CD4-positive, alpha-beta T cell treated with Interleukin-4 for 1 hour (primary cell): ENCODE measurements around the gene CPNE7.
A peak's percentile ranks its signal among the peaks of the same experiment; 100 is the strongest.
"Not testable (repeated sequence)": the region's sequence is repeated elsewhere in the genome, so short reads cannot be mapped to it uniquely, and the experiment has no call there.

Experiments used
- DNase-seq, 2 donors: peaks; one replicate each; pipeline ENCODE4 v3.0.0-alpha.2; 2020 to 2022

Gene CPNE7

DNA sequence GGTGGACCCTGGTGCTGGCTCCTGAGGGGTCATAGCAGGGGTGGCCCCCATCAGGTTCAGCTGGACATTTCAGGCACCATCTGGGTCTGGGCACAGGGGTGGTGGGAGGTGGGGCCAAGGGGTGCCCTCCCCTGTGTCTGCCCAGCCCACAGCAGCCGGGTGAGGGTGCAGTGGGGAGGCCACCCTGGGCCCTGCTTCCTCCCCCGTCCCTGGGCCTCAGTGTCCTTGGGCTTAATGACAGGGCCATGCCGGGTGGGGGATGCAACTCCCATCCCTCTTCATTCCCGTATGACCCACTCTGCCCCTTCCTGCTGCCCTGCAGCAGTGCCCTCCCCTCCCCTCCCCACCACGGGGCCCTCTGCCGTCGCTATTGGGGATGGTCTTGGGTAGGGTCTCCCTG, 10.7 kb downstream of the CPNE7 start:
- no peak for DNase-seq

DNA sequence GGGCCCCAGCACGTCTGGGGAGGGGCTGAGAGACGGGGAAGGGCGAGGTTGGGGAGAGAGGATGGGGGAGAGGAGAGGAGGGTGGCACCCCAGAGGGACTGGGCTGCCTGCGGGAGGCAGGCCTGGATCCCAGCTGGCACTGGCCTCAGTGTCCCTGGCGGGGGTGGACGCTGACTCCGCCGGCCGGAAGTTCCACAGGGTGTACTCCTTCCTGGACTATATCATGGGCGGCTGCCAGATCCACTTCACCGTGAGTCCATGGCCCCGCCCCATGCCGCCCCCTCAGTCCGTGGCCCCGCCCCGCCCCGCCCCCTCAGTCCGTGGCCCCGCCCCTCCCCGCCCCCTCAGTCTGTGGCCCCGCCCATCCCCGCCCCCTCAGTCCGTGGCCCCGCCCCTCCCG, 11.3 kb downstream of the CPNE7 start:
- no peak for DNase-seq

DNA sequence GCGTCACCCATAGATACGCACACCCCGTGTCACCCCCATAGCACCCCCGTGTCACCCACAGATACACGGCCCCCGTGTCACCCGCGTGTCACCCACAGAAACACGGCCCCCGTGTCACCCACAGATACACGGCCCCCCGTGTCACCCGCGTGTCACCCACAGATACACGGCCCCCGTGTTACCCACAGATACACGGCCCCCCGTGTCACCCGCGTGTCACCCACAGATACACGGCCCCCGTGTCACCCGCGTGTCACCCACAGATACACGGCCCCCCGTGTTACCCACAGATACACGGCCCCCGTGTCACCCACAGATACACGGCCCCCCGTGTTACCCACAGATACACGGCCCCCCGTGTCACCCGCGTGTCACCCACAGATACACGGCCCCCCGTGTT, 12.1 kb downstream of the CPNE7 start:
- DNase-seq = not testable (repeated sequence)

DNA sequence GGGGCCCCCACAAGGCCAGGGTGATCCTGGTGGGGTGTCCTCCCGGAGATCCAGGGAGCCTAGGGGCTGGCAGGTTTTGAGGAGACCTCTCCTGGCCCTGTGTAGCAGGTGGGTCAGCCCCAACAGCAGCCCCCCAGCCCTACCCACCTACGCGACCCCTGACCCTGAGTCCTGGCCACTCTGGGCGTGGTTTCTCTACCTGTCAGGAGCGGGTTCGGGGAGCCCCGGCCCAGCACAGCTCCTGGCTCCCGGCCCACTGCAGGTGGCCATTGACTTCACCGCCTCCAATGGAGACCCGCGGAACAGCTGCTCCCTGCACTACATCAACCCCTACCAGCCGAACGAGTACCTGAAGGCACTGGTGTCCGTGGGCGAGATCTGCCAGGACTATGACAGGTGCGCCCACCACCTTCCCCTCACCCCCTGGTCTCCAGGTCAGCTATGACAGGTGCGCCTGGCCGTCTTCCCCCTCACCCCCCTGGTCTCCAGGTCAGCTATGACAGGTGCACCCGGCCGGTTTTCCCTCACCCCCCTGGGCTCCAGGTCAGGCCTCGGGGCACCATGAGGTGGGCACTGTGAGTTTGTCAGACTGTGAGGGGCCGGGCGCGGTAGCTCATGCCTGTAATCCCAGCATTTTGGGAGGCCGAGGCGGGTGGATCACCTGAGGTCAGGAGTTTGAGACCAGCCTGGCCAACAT, 13.0 kb downstream of the CPNE7 start:
- DNase-seq = no peak

DNA sequence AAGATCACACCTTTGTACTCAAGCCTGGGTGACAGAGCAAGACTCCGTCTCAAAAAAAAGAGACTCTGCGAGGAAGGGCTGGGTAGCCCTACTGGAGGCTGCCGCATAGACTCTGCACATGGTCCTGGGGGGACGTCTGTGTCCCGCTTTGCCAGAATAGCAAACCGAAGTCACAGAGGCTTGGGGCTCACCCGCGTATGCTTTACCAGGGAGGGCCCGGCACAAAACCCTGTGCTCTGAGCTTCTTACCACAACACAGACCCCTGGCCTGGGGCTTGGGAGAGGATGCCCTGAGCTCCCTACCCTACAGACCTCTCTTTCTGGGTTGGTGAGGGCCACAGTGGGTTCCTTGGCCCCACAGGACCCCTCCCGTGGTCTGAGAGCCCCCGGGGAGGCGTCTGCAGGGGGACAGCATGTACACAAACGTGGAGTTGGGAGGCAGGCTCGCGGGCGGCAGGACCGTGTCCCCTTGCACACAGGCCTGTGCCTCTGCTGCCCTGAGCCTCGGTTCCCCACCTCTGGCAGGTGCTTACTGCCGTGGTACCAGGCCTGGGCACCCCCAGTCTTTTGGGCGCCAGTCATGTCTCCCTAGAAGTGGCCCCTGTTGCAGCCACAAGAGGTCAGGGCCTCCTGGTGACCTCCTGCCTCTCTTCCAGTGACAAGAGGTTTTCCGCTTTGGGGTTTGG, 13.8 kb downstream of the CPNE7 start:
- DNase-seq = no peak

DNA sequence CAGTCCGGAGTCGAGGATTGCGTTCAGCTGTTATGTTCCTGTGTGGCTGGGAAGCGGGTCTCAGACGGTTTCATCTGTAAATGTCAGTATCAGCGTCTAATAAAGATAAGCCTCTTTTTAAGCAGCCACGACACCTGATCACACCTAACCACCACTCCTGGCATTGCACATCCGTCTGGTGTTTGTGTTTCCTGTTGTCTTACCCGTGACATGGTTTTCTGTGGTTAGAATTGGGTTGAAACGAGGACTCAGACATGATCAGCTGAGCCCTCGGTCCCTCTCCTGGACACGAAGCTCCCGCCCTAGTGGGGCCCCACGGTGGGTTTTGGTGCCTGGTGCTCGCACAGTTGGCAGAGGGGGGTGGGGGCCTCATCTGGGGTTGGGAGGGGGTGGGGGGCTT, 18.3 kb downstream of the CPNE7 start:
- peak; percentile 67 to 77 for DNase-seq

DNA sequence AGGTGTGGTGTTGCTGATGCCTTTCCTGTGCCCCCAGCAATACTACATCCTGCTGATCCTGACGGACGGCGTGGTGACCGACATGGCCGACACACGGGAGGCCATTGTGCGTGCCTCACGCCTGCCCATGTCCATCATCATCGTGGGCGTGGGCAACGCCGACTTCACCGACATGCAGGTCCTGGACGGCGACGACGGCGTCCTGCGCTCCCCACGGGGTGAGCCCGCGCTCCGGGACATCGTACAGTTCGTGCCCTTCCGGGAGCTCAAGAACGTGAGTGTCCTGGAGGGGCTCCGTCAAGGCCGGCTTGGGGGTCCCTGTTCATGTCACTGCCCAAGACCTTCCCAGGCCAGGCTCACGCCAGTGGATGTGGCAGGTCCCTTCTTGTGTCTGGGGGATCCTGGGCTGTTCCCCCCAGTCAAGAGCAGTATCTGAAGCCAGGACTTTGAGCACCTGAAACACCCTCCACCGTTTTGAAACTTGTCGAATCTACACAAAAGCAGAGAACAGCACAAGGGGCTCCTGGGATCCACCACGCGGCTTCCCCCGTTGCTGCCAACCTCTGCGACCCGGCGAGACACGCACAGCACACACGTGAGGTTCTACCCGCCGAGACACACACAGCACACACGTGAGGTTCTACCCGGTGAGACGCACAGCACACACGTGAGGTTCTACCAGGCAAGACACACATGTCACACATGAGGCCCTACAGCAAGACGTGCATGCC, 19.9 kb downstream of the CPNE7 start:
- DNase-seq = no peak

DNA sequence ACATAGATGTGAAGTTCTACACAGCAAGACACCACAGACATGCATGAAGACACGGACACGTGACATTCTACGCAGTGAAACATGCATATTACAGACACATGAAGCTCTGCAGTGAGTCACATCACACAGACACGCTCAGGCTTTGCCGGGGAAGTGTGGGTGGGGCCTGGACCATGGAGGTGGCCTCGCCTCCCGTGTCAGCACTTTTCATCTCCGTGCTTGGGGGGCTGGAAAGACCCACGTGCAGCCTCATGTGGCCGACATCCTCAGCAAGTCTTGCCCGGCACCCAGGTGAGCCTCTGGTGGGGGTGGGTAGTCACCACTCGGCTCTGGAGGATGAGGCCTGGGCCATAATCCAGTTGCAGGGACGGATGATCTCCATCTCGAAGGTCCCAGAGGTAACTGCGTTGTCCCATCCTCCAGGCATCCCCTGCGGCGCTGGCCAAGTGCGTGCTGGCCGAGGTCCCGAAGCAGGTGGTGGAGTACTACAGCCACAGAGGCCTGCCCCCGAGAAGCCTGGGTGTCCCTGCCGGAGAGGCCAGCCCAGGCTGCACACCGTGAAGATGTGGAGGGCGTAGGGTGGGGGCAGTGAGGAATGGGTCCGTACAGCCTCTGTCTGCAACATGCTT, 20.6 kb downstream of the CPNE7 start:
- no peak for DNase-seq

DNA sequence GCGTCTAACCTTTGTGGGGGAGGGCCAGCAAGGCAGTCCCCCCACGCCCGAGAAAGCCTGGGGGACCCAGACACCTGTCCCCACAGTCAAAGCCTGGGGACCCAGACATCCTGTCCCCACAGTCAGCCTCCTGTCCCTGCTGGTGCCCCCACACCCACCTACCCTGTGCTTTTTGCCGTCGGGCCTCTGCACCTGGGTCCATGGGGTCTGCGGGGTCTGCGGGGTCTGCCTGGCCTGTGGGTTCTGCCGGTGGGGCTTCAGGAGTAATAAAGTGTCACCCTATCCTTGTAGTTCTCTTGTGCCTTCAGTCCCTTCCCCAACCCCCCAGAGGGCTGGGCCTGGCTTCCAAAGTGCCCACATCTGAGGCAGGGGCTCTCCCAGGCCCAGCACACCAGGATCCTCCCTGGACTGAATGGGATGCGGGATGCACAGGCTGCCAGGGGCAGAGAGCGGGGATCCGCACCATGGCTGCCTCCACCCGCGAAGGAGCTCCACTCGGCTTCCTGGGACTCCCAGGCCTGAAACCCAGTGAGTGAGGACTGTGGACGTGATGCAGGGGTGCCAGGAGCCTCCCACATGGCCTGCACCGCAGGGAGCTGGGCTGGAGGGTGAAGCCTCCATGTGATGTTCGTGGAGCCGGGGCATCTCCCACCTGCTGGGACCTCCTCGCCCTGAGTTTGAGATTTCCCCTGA, 21.5 kb downstream of the CPNE7 start:
- no peak for DNase-seq

DNA sequence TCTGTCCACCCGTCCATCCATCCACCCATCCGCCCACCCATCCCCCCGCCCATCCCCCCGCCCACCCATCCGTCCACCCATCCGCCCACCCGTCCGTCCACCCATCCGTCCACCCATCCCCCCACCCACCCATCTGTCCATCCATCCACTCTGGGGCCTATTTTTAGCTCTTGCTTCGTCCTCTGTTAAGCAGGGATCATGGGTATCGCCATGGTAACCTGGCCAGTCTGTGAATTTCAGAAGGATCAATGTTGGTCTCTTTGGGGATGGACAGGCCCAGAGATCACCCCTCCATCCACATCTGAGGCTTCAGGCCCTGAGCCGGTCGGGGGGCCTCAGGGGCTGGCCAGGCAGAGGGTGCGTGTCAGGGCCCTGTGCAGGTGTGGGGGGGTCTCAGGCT, 22.6 kb downstream of the CPNE7 start:
- no peak for DNase-seq

DNA sequence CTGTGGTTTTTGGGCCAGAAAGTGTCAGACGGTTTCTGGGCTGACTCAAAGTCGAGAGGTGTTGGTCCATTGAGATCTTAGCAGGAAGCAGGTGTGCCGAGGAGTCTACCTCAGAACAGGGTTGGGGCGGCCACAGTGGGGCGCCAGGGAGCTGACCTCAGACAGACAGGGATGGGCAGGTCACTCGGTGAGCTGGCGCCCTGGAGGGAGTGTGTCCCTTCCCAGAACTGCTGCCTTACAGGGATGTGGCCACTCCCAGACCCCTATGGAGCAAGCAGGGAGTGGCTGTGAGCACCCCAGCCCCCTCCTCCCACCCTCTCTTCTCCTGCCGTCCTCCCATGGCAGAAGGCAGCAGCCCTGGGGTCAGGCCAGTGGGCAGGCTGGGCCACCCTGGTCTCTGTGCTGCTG, 23.9 kb downstream of the CPNE7 start:
- DNase-seq = no peak

DNA sequence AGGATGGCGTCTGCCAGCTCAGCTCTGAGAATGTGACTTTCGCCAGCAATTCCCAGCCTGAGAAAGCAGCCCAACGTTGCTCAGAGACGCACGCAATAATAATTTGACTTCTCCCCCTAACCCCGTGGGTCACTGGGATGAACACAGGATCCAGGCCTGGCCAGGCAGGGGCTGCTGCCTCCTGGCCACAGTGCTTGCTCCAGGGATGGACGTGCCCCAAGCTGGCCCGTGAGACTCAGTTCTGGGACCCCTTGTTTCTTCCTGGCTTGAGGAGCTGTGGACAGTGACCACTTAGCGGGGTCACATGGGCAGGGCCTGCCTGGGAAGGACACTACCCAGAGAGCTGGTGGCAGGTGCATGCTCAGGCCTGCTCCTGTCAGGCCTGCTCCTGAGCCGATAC, 24.3 kb downstream of the CPNE7 start:
- DNase-seq = no peak

DNA sequence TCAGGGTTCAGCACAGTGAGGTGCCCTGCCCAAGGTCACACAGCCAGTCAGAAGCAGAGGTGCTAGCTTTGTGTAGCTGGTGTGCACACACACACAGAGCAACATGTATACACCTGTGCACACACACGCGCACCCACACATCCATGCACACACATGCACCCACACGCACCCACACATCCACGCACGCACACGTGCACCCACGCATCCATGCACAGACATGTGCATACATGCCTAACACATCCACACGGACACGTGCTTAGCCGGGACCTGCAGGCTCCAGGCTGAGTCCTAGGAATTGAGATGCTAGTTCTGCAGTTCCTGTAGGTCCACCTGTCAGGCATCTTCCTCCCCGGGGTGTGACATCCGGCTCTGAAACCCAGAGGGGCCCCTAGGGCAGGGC, 24.9 kb downstream of the CPNE7 start:
- no peak for DNase-seq

DNA sequence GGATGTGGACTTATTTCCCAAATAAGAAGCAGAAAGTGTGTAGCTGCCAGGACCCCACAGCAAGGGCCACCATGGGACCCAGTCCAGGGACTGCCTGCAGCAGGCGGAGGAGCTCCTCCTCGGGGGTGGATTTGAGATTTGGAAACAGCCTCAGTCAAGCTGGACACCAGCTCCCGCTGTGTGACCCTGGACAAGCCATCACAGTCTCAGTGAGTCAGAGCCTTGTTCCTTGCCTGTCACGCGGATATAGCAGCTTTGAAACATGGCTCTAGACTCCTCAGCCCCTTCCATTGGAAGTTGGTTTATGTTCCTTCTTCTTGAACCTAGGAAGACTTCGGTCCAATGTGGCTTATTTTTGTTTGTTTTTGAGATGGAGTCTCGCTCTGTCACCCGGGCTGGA, 25.4 kb downstream of the CPNE7 start:
- DNase-seq = no peak

DNA sequence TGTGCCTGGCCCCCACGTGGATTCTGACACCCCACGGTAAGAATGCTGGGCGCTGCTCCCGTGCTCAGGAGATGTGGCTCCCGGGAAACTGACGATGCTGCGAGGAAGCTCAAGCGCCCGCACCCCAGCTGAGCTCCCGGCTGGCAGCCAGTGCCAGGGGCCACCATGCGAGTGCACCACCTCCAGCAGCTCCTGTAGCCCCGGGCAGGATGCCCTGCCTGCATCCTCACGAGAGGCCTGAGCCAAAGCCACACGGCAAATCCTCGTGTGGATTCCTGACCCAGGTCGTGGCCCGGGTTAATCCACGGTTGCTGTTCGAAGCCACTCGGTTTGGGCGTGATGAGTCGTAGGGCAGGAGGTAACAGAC, 26.3 kb downstream of the CPNE7 start:
- no peak for DNase-seq

DNA sequence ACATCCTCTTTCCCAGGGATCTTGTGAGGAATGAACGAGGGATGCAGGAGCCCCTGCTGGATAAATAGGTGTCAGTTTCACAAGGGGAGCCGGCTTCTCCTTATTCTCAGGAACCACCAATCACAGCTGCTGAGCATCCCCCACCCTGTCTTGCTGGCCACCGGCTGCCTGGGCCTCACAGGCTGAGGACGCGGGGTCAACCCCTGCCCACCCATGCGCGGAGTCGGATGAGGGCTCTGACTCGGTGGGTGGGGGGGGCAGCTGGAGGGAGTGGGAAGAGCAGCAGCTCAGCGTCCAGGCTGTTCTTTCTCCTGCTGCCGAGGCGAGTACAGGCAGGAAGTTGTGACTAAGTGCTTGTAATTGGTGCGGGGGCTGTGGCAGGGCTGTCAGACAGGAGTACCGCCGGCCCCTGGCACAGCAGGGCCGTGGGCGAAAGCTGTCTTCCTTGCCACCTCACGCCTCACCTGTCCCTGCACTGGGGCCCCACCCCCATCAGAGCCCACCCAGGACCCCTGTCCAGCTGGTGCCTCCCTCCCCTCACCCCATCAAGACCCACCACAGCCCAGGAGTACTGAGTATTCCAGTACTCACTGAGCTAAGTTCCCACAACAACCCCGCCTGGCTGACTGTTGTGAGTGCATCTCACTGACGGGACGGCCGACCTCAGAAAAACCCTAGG, 26.9 kb downstream of the CPNE7 start:
- DNase-seq = peak; percentile 35 to 45

DNA sequence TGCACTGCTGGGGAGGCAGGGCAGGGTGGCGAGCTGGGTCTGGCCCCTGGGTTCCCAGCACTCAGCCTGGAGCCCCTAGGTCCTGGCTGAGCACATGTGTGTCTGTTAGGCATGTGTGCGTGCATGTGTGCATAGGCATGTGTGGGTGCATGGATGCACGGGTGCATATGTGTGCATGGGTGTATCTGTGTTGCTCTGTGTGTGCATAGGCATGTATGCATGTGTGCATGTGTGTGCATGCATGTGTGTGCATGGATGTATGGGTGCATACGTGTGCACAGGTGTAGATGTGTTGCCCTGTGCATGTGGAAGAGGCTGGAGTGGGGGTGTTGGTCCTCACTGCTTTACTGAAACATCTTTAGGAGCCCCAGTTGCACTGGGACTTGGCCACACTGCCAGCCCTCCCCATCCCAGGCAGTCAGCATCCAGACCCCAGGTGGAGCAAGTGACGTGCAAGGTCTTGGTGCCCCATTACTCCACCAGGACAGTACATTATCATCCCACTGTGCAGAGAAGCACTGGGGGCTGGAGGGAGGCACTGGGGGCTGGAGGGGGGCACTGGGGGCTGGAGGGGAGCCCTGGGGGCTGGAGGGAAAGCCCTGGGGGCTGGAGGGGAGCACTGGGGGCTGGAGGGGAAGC, 27.5 kb downstream of the CPNE7 start:
- DNase-seq = no peak

DNA sequence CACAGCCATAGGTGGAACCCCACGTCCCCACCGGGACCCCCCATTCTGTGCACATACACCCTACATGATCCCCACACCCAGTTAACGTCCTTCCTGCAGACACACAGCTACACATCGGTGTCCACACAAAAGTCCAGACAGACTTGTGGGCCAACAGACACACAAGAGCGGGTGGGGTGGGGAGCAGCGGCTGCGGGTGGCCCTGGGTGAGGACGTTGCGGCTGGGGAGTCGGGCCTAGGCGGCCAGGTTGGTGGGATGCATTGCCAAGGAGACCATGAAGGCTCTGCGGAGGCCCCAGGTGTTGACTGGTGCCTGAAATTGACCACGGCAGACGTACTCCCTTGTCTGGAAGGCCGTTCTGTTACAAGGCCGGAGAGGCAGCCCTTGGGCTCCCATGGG, 29.2 kb downstream of the CPNE7 start:
- DNase-seq = no peak

DNA sequence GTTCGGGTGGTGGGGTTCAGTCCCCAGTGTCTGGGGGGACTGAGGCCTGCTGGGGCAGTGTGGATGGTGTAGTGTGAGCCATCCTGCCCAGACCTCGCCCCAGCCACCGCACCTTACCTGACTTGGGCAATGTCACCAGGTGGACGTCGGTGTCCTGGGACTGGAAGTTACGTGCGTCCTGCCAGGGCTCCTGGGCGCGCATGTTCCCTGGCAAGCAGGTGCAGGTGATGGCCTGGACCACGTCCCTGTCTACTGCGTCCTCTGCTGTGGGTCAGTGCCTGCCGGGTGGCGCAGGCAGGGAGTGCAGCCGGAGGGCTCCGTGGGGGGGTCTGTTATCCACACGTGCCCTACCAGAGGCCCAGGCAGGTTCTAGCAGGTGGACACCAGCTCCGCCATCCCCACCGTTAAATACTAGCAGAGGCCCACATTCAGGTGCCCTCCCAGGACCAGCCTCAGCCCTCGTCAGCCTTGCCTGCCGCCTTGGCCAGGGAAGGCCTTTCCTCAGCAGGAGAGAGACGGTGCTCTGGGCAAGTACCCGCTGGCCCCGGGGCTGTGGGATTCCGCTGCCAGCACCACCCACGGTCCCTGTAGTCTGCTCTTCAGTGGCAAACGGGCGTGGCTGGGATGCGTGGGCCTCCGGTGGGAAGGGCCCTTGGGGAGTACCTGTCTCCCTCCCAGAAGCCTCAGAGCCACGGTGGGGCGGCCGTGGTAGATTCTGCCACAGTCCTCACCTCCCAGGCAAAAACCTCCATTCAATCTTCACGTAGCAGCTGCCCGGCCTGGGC, 29.8 kb downstream of the CPNE7 start:
- DNase-seq = no peak

DNA sequence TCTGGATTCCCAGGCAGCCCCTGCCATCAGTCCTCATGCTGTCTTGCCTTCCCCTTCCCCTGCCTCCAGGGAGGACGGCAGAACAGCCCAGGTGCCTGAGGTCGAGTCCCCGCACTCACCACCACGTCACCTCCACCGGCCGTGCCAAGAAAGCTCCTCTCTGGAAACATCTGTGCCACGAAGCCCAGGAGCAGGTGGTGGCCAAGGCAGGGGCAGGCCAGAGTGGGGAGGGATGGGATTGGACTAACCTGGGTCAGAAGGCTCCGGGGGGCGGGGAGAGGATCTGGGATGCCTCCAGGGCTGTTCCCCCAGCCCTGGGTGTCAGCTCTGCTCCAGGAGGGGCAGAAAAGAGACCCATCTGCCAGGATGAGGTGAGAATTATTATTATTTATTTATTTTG, 30.4 kb downstream of the CPNE7 start:
- DNase-seq = no peak

DNA sequence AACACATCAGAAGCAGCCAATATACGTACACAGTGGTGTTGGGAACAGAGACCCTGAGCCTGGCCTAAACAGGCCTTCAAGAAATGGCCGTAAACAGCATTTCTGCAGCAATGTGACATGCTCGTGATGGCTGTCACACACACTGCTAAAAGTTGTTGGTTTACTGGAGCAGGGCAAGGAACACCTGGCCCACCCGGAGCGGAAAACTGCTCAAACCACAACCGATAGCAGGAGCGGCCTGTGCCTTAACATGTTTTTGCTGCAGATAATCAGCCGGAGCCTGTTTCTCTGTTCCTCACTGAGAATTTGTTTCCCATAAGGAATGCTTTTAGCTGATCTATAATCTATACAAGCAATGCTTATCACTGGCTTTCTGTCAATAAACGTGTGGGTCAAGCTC, 31.9 kb downstream of the CPNE7 start:
- no peak for DNase-seq
